SW 1271 (cell line): ENCODE measurements around the gene TTC28.
"Not testable (repeated sequence)": the region's sequence is repeated elsewhere in the genome, so short reads cannot be mapped to it uniquely, and the experiment has no call there.

ENCODE experiments used
- DNase-seq, 2 experiments: peaks; one replicate each; lab custom pipeline; 2025; lab: John Stamatoyannopoulos, UW

The TTC28 gene

DNA sequence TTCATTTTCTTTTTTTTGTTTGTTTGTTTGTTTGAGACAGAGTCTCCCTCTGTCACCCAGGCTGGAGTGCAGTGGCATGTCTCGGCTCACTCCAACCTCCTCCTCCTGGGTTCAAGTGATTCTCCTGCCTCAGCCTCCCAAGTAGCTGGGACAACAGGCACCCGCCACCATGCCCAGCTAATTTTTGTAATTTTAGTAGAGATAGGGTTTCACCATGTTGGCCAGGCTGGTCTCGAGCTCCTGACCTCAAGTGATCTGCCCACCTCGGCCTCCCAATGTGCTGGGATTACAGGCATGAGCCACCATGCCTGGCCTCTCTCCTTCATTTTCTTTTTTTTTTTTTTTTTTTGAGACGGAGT is 118.9 kb downstream of the TTC28 start:
- DNase-seq: not testable (repeated sequence)

DNA sequence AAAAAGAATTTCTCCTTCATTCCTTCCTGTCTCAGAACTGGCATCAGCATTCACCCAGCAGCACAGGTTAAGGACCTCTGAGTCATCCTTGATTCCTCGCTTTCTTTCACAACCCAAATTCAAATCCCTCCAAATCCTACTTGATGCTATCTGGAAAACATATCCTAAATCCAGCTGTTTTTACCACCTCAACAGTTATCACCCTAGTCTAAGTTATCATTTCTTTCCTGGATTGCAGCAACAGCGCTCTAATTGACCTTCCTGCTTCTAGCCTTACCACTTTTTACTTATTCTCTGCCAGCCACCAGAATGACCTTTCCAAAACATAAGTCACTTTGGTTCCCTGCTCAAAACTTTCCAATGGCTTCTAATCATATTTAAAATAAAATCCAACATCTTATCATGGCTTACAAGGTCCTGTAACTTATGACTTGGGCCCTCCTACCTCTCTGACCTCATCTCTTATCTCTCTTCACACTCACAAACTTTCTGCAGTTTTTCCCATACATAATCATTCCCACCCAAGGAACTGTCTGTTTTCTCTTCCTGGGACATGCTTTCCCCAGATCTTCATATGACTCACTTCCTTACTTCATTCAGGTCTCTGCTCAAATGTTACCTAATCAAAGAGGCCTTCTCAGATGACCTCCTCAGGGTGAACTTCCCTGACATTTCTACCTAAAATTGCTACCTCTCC is 119.4 kb downstream of the TTC28 start:
- peak; percentile 12 to 75 for DNase-seq

DNA sequence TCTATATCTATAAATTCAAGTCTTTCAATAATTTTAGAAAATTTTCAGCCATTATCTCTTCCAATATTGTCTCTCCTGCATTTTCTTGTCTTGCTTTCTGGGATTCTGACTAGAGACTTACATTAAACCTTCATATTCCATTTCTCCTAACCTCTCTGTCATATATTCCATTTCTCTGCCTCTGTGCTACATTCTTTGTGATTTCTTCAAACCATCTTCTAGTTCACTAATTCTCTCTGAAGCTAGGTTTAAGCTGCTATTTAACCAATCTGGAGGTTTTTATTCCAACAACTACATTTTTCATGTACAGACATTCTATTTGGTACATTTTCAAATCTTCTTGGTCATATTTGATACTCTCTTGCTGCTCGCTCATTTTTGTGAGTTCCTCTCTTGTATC is 122.5 kb downstream of the TTC28 start:
- no peak for DNase-seq

DNA sequence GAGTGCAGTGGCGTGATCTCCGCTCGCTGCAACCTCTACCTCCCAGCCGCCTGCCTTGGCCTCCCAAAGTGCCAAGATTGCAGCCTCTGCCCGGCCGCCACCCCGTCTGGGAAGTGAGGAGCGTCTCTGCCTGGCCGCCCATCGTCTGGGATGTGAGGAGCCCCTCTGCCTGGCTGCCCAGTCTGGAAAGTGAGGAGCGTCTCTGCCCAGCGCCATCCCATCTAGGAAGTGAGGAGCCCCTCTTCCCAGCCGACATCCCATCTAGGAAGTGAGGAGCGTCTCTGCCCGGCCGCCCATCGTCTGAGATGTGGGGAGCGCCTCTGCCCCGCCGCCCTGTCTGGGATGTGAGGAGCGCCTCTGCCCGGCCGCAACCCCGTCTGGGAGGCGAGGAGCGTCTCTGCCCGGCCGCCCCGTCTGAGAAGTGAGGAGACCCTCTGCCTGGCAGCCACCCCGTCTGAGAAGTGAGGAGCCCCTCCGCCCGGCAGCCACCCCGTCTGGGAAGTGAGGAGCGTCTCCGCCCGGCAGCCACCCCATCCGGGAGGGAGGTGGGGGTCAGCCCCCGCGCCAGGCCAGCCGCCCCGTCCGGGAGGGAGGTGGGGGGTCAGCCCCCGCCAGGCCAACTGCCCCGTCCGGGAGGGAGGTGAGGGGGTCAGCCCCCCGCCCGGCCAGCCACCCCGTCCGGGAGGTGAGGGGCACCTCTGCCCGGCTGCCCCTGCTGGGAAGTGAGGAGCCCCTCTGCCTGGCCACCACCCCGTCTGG is 126.4 kb downstream of the TTC28 start:
- DNase-seq: not testable (repeated sequence)

- no peak for DNase-seq
Observed at GRCh38 chr22:28548406-28548805, 131.2 kb downstream of the TTC28 start.

- DNase-seq: no peak
Observed at GRCh38 chr22:28547132-28547842, 132.4 kb downstream of the TTC28 start.

DNA sequence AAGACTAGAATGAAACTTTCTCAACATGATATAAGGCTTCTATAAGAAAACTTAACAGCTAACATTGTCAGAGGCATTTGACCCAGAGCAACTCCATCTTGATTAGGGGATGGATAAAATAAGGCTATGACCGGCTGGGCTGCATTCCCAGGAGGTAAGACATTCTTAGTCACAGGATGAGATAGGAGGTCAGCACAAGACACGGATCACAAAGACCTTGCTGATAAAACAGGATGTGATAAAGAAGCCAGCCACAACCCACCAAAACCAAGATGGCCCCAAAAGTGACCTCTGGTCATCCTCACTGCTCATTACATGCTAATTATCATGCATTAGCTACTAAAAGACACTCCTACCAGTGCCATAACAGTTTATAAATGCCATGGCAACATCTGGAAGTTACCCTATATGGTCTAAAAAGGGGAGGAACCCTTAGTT is 135.2 kb downstream of the TTC28 start:
- peak in 1 of 2 experiments; percentile 23 for DNase-seq

DNA sequence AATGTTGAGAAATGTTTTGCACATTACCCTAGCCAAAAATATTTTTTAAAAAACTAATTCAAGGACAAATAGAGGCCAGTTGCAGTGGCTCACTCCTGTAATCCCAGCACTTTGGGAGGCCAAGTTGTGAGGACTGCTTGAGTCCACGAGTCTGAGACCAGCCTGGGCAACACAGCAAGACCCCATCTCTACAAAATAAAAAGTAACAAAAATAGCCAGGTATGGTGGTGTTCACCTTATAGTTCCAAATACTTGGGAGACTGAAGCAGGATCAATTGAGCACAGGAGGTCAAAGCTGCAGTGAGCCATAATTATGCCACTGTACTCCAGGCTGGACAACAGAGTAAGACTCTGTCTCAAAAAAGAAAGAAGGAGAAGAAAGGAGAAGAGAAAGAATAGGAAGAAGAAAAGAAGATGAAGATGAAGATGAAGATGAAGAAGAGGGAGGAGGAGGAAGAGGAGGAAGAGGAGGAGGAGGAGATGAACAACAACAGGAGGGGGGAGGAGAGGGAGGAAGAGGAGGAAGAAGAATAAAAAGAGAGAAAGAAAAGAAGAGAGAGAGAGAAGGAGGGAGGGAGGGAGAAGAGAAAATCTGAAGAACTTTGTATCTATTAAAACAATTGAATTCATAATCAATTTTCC is 136.5 kb downstream of the TTC28 start:
- DNase-seq: no peak

- no peak for DNase-seq
Observed at GRCh38 chr22:28541137-28541536, 138.5 kb downstream of the TTC28 start.

DNA sequence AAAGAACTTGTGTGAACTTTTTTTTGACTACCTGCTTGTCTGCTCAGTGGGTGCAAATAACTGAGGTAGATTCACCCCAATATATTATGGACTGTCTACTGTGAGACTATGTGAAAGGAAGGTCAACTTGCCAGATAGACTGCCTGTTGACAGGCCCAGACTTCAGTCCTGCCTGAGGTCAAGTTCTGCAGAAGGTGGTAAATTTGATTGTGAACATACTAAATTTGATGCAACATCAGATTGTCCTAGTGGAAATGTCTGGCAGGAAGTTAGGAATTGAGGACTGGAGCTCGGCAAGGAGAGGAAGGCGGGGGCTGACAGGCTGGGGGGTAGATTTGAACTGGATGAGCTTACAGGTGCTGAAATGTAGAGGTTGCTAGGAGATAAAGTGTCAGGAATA is 140.7 kb downstream of the TTC28 start:
- no peak for DNase-seq

- DNase-seq: not testable (repeated sequence)
Observed at GRCh38 chr22:28530565-28530964, 149.1 kb downstream of the TTC28 start.

GRCh38 chr22:28529144-28529543 is 150.5 kb downstream of the TTC28 start:
- not testable (repeated sequence) for DNase-seq

DNA sequence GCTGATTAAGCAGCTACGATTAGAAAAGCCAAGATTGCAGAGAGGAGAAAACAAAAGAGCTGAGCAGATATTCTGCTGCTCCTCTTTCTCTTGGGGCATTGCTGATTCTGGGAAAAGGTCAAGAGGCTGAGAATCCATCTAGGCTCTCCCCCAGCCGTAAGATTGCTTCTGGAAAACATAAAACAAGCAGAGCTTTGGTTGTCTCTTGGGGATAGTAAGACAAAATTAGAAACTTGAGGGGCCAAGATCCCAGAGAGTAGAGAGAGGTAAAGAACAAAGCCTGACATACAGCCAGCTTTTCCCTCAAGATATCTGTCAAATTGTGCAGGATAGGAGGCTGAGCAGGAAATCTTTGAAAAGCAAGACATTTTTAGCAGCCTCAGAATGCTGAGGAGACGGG is 158.2 kb downstream of the TTC28 start:
- DNase-seq: no peak

DNA sequence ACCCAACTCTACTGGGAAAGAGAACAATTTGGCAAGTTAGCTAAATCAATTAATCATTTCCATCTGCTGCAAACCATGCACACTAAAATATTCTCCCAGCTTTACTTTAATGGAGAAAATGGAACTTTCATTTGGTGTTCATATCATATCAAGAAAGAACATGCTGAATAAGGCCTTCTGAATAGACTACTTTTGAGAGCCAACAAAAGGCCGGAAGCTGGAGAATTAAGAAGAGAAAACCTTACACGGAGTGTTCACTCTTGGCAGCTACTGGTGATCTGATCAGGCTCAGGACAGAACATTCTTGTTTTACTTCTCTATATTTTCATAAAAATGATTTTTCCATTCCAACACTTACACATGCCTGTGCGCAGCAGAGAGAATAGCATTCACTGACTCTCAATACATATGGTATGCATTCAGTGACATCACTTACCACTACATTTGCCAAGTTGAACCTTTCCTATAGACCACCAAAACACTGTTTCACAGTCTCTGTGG is 165.3 kb downstream of the TTC28 start:
- no peak for DNase-seq

DNA sequence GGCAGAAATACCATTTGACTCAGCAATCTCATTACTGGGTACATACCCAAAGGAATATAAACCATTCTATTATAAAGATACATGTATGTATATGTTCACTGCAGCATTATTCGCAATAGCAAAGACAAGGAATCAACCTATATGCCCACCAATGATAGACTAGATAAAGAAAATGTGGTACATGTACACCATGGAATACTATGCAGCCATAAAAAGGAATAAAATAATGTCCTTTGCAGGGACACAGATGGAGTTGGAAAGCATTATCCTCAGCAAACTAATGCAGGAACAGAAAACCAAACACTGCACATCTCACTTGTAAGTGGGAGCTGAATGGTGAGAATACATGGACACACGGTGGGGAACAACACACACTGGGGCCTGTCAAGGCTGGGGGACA is 167.3 kb downstream of the TTC28 start:
- not testable (repeated sequence) for DNase-seq

- DNase-seq: no peak
Observed at GRCh38 chr22:28507896-28508295, 171.7 kb downstream of the TTC28 start.

DNA sequence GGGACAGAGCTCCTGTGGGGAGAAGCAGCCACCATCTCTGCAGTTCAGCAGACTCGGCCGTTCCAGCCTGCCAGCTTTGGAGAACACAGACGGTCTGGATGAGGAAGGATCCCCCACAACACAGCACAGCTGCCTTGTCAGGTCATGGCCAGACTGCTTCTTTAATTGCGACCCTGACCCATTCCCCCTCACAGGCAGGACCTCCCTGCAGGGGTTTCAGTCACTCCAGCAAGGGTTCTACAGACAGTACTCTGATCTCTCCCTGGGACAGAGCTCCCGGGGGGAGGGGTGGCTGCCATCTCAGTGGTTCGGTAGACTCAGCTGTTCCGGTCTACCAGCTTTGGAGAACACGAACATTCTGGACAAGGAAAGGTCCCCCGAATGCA is 173.5 kb downstream of the TTC28 start:
- DNase-seq: no peak

DNA sequence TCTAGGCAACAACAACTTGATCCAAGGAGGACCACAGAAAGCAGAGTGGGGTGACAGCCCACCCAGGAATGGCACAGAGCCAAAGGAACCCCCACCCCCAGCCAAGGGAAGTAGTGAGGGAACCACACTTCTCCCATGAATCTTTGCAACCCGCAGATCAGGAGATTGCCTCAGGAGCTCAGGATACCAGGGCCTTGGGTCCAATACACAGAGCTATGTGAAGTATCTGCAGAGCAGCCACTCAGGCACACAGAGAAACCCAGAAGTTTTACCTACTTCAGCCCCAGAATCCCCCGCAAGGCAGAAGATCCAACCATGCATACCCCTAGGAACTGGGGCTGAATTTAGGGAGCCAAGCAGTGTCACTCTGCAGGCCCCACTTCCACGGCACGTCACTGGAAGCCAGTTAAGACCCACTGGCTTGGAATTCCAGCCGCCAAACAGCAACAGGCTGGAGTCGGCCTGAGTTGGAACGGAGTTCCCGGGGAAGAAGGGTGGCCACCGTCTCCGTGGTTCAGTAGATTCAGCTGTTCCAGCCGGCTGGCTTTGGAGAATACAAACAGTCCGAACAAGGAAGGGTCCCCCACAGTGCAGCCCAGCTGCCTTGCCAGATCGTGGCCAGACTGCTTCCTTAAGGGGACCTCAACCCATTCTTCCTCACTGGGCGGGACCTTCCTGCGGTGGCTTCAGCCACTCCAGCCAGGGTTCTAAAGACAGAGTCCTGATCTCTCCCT is 174.1 kb downstream of the TTC28 start:
- DNase-seq: no peak

GRCh38 chr22:28500006-28500405 is 179.6 kb downstream of the TTC28 start:
- no peak for DNase-seq

GRCh38 chr22:28498044-28498443 is 181.6 kb downstream of the TTC28 start:
- no peak for DNase-seq

GRCh38 chr22:28497188-28497587 is 182.5 kb downstream of the TTC28 start:
- no peak for DNase-seq

GRCh38 chr22:28491289-28491688 is 188.4 kb downstream of the TTC28 start:
- DNase-seq: not testable (repeated sequence)
